GM18951 (cell line): ENCODE results near the gene KCNIP4.

Experiments used
- POLR2A ChIP-seq: IDR thresholded peaks from 4 replicates; pipeline ENCODE4 v1.6.1; 2011; ENCODE audit warnings: mild to moderate bottlenecking; ENCODE audit not compliant: insufficient read length, insufficient read depth; ENCODE audit errors: extremely low read depth
- in situ Hi-C: fragments of 300-500 bp; cut with MboI; formaldehyde crosslinking; loops from one replicate; pipeline ENCODE4 v1.12.0; 2022; ENCODE audit warnings: low sequenced_read_pairs, mixed read lengths, inconsistent platforms; ENCODE audit not compliant: unreplicated experiment

Gene KCNIP4

GRCh38 chr4:20735931-20736330 lies 1212.6 kb downstream of the KCNIP4 start:
- in situ Hi-C loops: no loop called here
- no peak for TF ChIP-seq POLR2A

- in situ Hi-C loops: no loop called here
Observed at GRCh38 chr4:20724915-20725314, 1223.7 kb downstream of the KCNIP4 start.

GRCh38 chr4:20723463-20723862 lies 1225.1 kb downstream of the KCNIP4 start:
- TF ChIP-seq POLR2A: no peak
- in situ Hi-C loops: no loop called here

More at GRCh38 chr4:20724915-20725314, 1223.7 kb downstream of the KCNIP4 start:
- TF ChIP-seq POLR2A: no peak

DNA sequence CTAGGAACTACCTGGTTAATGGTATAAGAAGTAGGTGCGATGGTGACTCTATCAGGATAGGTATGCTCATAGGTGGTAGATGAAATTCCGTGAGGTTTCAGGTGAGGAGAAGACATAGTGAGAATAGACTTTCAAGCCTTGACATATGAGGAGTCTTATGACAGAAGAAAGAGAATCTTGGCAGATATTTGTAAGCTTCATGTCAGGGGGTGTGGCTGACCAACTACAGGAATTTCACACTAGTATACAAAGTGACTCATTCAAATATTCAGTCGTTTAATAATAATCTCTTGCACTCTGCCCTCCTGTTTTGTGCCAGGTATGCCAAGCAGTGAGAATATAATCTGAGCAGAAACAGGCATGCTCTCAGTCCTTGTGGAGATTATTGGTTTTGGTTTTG lies 1225.6 kb downstream of the KCNIP4 start:
- in situ Hi-C loops: no loop called here
- TF ChIP-seq POLR2A: no peak

DNA sequence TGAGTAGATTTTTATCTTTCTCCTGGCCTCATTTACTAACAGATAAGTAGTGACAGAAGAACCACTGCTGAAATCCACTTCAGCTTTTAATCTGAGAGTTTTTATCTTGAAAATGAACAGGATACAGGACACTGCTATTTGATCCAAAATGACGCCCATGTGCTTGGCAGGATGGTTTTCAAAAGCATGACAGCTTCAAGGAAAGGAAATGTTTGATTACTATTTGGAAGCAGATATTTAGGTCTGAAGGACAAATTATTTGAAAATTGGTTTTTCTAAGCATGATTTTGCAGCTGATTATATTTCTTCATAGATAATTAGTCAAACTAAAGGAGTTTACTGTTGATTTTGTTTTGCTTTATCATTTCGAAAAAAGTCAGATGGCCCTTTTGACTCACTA lies 1237.2 kb downstream of the KCNIP4 start:
- TF ChIP-seq POLR2A: no peak
- in situ Hi-C loops: no loop called here

- in situ Hi-C loops: no loop called here
- TF ChIP-seq POLR2A: peak; percentile 72
Observed at GRCh38 chr4:20700007-20700761, 1248.4 kb downstream of the KCNIP4 start, which contains the start of gene PACRGL. Gene PACRGL, plus strand, starts transcription at chr4:20700458. Its CDS starts 4,024 bp downstream, at chr4:20704482.

GRCh38 chr4:20698820-20699219 lies 1249.8 kb downstream of the KCNIP4 start:
- in situ Hi-C loops: no loop called here

DNA sequence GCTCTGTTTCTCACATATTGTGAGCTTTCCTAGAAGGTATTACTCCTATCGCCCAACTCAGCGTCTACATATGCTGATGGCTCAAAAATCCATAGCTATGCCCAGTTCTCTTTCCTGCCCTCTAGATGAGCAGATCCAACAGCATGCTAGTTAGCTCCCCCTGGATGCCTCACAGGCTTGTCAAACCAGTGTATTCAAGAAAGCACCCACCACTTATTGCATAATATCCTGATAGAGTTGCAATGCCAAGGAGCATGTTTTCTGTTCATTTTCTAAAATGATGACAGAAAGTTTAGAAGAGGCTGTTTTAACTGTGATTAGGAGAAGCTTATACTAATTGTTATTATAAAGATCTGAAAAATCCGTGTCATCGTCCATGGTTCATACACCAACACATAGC lies 1250.2 kb downstream of the KCNIP4 start:
- in situ Hi-C loops: no loop called here
- TF ChIP-seq POLR2A: no peak

More at GRCh38 chr4:20698820-20699219, 1249.8 kb downstream of the KCNIP4 start:
- no peak for TF ChIP-seq POLR2A

DNA sequence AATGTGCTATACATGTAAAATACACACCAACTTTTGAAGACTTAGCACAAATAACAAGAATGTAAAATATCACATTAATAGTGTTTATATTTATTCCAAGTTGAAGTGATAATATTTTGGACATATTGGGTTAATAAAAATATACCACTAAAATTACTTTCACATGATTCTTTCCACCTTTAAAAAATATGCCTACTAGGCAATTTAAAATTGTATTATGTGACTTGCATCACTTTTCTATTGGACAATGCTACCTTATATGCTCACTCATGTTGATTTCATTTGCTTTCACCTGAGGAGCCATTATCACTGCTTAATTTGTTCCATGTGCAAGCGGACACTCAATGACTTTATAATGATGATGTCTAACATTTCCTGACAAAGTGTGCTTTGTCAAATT lies 1251.8 kb downstream of the KCNIP4 start:
- no peak for TF ChIP-seq POLR2A
- in situ Hi-C loops: no loop called here

DNA sequence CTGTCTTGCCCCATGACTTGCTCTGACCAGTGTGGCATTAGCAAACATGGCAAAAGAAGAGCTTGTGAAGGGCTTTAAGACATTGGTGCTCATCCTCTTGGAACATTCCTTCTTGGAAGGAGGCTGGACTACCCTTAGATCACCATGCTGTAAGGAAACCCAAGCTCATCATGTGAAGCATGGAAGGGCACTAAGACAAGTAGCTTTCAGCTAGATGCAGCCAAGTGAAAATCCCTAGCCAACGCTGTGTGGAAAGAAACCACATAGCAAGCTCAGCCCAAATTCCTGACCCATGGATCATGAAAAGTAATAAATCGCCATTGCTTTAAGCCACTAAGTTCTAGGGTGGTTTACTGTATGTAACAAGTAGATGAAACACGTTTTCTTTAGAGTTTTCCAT lies 1260.7 kb downstream of the KCNIP4 start:
- no peak for TF ChIP-seq POLR2A
- in situ Hi-C loops: loop anchor here (10.0 kb wide), 1 partner anchor 263 kb away; no protein-coding TSS in a partner anchor

GRCh38 chr4:20684852-20685763 lies 1263.5 kb downstream of the KCNIP4 start:
- in situ Hi-C loops: loop anchor here (10.0 kb wide), 1 partner anchor 260 kb away; no protein-coding TSS in a partner anchor
- TF ChIP-seq POLR2A: no peak

GRCh38 chr4:20683766-20684165 lies 1264.8 kb downstream of the KCNIP4 start:
- in situ Hi-C loops: loop anchor here (10.0 kb wide), 1 partner anchor 259 kb away; no protein-coding TSS in a partner anchor
- no peak for TF ChIP-seq POLR2A

- TF ChIP-seq POLR2A: no peak
- in situ Hi-C loops: loop anchor here (10.0 kb wide), 1 partner anchor 258 kb away; no protein-coding TSS in a partner anchor
Observed at GRCh38 chr4:20682853-20683252, 1265.7 kb downstream of the KCNIP4 start.
